DMS114 treated with DMSO at 0.1 percent for 48 hours (cell line): ENCODE data around the gene AMH.

Source experiments
- DNase-seq: peaks from one replicate; lab custom pipeline; 2025; ENCODE audit not compliant: unreplicated experiment; lab: John Stamatoyannopoulos, UW

Gene AMH

GRCh38 chr19:2219726-2220125 is 29.4 kb upstream of the AMH start:
- no peak for DNase-seq

- no peak for DNase-seq
Measured at GRCh38 chr19:2221250-2221831, 27.8 kb upstream of the AMH start.

GRCh38 chr19:2221918-2222317 is 27.2 kb upstream of the AMH start:
- DNase-seq, result no peak

DNA sequence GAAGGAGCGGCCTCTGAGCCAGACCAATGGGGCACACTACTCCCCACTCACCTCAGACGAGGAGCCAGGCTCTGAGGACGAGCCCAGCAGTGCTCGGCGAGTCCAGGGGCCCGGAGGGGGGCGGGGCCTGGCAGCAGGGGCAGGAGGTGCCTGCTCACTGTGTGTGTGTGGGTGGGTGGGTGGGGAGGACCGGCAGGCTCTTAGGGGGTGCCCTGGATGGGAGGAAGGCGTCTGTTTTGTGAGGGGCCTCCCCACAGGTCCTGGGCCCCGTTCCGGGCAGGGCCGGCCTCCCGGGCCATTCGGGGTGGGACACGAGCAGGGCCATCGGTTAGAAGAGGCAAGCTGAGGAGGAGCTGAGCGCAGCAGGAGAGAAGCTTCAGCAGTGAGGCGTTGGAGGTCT is 25.7 kb upstream of the AMH start:
- DNase-seq, result no peak

GRCh38 chr19:2223959-2224358 is 25.2 kb upstream of the AMH start:
- DNase-seq, result no peak

- no peak for DNase-seq
Measured at GRCh38 chr19:2224754-2225349, 24.3 kb upstream of the AMH start.

- no peak for DNase-seq
Measured at GRCh38 chr19:2225415-2226050, 23.6 kb upstream of the AMH start.

DNA sequence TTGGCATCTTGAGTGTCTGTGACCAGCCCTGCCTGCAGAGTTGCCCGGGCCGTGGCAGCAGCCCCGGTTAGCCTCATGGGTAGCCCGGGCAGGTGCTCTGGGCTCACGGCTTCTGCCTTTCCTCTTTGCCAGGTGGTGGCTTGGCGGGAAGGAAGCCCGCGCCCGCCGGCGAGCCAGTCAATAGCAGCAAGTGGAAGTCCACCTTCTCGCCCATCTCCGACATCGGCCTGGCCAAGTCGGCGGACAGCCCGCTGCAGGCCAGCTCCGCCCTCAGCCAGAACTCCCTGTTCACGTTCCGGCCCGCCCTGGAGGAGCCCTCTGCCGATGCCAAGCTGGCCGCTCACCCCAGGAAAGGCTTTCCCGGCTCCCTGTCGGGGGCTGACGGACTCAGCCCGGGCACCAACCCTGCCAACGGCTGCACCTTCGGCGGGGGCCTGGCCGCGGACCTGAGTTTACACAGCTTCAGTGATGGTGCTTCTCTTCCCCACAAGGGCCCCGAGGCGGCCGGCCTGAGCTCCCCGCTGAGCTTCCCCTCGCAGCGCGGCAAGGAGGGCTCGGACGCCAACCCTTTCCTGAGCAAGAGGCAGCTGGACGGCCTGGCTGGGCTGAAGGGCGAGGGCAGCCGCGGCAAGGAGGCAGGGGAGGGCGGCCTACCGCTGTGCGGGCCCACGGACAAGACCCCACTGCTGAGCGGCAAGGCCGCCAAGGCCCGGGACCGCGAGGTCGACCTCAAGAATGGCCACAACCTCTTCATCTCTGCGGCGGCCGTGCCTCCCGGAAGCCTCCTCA is 22.9 kb upstream of the AMH start:
- no peak for DNase-seq

DNA sequence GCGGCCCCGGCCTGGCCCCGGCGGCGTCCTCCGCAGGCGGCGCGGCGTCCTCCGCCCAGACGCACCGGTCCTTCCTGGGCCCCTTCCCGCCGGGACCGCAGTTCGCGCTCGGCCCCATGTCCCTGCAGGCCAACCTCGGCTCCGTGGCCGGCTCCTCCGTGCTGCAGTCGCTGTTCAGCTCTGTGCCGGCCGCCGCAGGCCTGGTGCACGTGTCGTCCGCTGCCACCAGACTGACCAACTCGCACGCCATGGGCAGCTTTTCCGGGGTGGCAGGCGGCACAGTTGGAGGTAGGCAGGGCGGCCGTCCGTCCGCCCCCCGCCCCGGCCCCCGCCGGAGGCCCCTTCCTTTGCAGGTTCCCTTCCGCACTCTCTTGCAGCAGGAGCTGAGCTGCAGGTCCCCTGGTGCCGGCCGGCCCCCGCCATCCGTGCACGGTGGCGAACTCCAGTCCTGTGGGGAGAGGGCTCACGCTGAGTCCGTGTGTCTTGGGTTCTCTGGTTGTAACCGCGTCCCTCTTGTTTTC is 22.2 kb upstream of the AMH start:
- DNase-seq, result no peak

DNA sequence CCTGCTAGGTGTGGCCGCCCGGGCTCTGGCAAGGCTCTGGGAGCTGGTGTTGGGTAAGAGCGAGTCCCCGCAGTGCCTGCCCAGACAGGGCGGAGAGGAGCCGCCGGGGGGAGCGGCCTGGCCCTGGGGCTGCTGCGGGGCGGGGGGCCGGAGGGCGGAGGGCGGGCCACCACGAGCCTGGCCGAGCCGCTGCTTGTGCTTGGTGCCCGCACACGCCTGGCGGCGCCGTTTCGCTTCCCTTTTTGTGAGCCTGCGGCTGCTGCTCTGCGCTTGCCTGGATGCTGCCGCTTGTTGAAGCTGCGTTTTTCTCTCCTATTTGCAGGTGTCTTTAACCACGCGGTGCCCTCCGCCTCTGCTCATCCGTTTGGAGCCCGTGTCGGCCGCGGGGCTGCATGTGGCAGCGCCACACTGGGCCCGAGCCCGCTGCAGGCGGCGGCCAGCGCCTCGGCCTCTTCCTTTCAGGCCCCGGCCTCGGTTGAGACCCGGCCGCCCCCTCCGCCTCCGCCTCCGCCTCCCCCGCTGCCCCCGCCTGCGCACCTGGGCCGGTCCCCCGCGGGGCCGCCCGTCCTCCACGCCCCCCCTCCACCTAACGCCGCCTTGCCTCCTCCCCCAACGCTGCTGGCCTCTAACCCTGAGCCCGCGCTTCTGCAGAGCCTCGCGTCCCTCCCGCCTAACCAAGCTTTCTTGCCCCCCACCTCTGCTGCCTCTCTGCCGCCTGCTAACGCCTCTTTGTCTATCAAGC is 21.5 kb upstream of the AMH start:
- no peak for DNase-seq

DNA sequence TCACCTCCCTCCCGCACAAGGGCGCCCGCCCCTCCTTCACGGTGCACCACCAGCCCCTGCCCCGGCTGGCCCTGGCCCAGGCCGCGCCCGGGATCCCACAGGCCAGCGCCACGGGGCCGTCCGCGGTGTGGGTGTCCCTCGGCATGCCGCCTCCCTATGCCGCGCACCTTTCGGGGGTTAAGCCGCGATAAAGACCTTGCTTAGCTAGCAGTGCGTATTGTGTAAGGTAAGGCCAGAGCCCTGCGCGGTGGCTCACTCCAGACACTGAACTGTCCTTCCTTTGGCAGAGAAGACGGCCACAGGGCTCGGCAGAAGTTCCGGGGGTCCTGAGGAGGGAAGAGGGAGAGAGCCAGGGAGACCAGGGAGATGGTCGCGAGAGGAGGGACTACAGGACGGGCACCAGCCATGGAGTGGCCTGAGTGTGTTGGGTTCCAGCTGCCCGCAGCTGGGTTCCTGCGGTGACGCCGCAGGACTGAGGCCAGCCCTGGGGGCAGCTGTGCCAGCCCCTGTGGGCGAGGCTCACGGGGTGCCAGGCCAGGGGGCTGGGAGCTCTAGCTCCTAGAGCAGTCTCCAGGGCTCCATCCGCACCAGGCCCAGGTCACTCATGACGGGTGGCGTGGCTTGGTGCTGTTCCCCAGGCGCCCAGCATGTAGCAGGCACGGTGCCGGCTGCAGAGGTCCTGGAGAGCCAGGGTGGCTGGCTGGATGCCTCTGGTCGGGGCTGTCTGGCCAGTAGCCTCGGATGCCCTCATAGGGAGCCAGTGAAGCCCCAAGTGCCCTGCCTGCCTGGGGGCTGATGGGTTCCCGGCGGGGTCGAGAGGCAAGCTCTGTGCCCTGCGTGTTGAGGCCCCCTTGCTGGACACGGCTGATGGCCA is 20.7 kb upstream of the AMH start:
- DNase-seq, result no peak

GRCh38 chr19:2229103-2230032 is 19.8 kb upstream of the AMH start:
- DNase-seq, result no peak

DNA sequence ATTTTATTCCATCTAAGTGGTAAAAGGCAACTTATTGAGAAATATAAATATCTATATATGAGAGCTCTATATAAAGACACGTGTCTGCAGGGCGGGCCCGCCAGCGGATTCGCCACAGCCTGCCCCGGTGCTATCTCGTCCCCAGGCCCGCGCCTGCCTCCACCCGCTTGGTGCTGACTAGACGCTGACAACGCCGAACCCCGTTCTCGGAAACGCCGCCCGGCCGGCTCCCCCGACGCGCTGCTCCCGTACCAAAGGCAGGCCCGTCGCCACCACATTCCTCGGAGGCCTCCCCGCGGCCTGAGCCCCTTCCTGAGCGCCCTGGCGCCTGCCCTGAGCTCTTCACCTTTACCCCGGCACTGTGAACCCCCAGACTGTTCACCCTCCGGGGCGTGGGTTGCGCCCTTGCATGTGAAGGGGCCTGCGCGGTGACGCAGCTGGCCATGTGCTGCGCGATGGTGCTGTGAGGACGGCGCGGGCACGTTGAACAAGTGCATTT is 19.0 kb upstream of the AMH start:
- DNase-seq, result no peak

DNA sequence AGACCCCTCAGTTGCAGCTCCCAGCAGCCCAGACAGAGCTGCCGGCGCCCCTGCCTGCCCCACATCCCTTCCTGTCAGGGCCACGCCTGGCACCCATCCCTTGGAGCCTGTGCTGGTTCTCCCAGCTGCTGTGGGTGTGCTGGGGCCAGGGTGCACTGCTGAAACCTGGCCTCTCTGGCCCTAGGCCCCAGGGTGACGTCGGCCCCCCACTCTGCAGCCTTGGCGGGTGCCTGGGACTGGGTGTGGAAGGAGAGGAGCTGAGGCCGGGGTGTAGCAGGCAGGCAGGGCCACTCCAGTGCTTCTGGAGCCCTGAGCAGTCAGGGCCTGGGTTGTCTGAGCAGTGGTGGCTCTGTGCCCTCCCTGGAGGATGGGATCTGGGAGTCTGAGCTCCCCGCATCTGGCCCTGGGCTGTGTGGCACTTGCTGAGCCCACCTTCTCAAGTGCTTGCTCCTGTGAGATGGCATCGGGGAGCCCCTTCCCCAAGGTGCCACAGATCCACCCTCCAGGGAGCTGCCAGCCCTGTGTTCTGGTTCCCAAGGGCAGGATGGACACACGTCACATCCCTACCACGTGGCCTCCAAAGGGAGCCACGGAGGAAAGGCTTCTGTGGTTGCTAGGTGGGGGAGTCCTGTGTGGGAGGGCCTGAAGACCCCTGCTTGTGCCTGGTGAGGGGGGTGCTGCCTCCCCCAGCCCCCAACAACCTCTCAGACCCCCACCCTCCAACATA is 18.2 kb upstream of the AMH start:
- DNase-seq, result no peak

GRCh38 chr19:2231621-2232221 is 17.4 kb upstream of the AMH start:
- DNase-seq, result no peak

GRCh38 chr19:2232286-2233151 is 16.6 kb upstream of the AMH start:
- no peak for DNase-seq
